Smooth muscle cell (in vitro differentiated cells): ENCODE results near the gene RFTN2. TPM values are rescaled to one million over a fixed set of nuclear protein-coding genes. Genes with fewer than 3 reads are reported as not detected.

Experiments
- DNase-seq: peaks from one replicate; lab custom pipeline; 2025; ENCODE audit not compliant: unreplicated experiment; lab: John Stamatoyannopoulos, UW
- H2AFZ ChIP-seq: fragments of 200-600 bp; sonication (generic); 2 replicates; pipeline ENCODE4 v1.6.0; 2016; ENCODE audit warnings: antibody characterized with exemption, low read depth, mild to moderate bottlenecking
- H3F3A ChIP-seq: fragments of 200-600 bp; sonication (generic); 2 replicates; pipeline ENCODE4 v1.6.0; 2017; ENCODE audit warnings: antibody characterized with exemption, low read depth
- H3K27ac ChIP-seq: fragments of 200-600 bp; sonication (generic); 2 replicates; pipeline ENCODE4 v1.5.1; 2016; ENCODE audit warnings: low read depth, mild to moderate bottlenecking
- H3K27me3 ChIP-seq: fragments of 200-600 bp; sonication (generic); 2 replicates; pipeline ENCODE4 v1.6.1; 2016; ENCODE audit warnings: low read depth, mild to moderate bottlenecking
- H3K36me3 ChIP-seq: fragments of 200-600 bp; sonication (generic); 2 replicates; pipeline ENCODE4 v1.5.1; 2016; ENCODE audit warnings: low read depth
- H3K4me1 ChIP-seq: fragments of 200-600 bp; sonication (generic); 2 replicates; pipeline ENCODE4 v1.5.1; 2016; ENCODE audit warnings: low read depth
- H3K4me2 ChIP-seq: fragments of 200-600 bp; sonication (generic); 2 replicates; pipeline ENCODE4 v1.6.0; 2016; ENCODE audit warnings: mild to moderate bottlenecking
- H3K4me3 ChIP-seq: fragments of 200-600 bp; sonication (generic); 2 replicates; pipeline ENCODE4 v1.5.1; 2016; ENCODE audit warnings: mild to moderate bottlenecking
- H3K79me2 ChIP-seq: fragments of 200-600 bp; sonication (generic); 2 replicates; pipeline ENCODE4 v1.6.0; 2016; ENCODE audit warnings: low read depth, mild to moderate bottlenecking
- H3K9ac ChIP-seq: fragments of 200-600 bp; sonication (generic); 2 replicates; pipeline ENCODE4 v1.6.0; 2016; ENCODE audit warnings: low read depth
- H3K9me3 ChIP-seq: fragments of 200-600 bp; sonication (generic); replicated peaks from 2 replicates; pipeline ENCODE4 v1.5.1; 2016; ENCODE audit warnings: low read depth
- H4K20me1 ChIP-seq: fragments of 200-600 bp; sonication (generic); 2 replicates; pipeline ENCODE4 v1.6.0; 2016; ENCODE audit warnings: low read depth
- WGBS: methylation state at CpG from one replicate; pipeline ENCODE4 v1.1.7; 2016; ENCODE audit warnings: low lambda C conversion rate; 5-methylcytosine and 5-hydroxymethylcytosine counted together
- polyA plus RNA-seq: library from polyadenylated mRNA; unstranded; fragments of >200 nt; fragmentation: Nextera tagmentation; extraction: Ambion mirVana; gene quantifications from 2 replicates; pipeline ENCODE4 v1.2.1, GENCODE V29; 2016
- total RNA-seq: library from RNA; depleted of rRNA; stranded (reverse); fragments of >200 nt; gene quantifications from 2 replicates; pipeline ENCODE4 v1.2.3, GENCODE V29; 2014
- TF ChIP-seq, protein P1 (sequence below): fragments of 200-600 bp; sonication (generic); IDR thresholded peaks from 2 replicates; pipeline ENCODE4 v1.5.1; 2017; ENCODE audit warnings: borderline replicate concordance, mild to moderate bottlenecking, antibody characterized with exemption; ENCODE audit not compliant: insufficient read depth, poor library complexity, severe bottlenecking

The RFTN2 gene
- total and polyA plus RNA-seq, 2 experiments from 2014 or later, result 9.5 to 15.9 TPM

DNA sequence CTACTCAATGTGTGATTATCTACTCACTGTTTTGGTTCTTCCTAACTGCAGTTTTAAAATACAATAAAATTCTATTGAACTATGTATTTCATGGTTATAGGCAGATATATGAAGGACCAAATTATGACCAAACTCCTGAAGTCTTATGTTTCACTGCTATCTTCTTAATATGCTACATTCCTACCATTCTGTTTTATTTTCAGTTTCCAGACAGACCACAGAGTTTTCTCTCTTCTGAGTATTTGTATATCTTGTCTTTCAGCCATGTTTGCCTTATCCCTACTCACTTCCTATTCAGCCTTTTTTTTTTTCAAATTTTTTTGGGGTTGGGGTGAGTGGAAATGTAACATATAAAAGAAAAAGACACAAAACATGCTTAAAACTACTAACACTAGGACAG, 6.3 kb downstream of the RFTN2 start:
- Histone ChIP-seq H2AFZ (no peak overlapping the region), H3K4me1 (peaks cover 10% of the 10 kb centered on the region), H3K27ac (no peak overlapping the region), H3K36me3 (no peaks in the 10 kb centered on the region), H3K79me2 (peaks cover 14% of the 10 kb centered on the region), H4K20me1 (no peaks in the 10 kb centered on the region), H3K9me3 (peaks cover 9% of the 10 kb centered on the region), H3K9ac (no peak overlapping the region), H3K27me3 (no peaks in the 10 kb centered on the region), H3K4me3 (no peak overlapping the region), H3K4me2 (no peak overlapping the region), H3F3A (no peaks in the 10 kb centered on the region)
- TF ChIP-seq, protein P1, sequence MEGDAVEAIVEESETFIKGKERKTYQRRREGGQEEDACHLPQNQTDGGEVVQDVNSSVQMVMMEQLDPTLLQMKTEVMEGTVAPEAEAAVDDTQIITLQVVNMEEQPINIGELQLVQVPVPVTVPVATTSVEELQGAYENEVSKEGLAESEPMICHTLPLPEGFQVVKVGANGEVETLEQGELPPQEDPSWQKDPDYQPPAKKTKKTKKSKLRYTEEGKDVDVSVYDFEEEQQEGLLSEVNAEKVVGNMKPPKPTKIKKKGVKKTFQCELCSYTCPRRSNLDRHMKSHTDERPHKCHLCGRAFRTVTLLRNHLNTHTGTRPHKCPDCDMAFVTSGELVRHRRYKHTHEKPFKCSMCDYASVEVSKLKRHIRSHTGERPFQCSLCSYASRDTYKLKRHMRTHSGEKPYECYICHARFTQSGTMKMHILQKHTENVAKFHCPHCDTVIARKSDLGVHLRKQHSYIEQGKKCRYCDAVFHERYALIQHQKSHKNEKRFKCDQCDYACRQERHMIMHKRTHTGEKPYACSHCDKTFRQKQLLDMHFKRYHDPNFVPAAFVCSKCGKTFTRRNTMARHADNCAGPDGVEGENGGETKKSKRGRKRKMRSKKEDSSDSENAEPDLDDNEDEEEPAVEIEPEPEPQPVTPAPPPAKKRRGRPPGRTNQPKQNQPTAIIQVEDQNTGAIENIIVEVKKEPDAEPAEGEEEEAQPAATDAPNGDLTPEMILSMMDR, result no peak
- no peak for DNase-seq

DNA sequence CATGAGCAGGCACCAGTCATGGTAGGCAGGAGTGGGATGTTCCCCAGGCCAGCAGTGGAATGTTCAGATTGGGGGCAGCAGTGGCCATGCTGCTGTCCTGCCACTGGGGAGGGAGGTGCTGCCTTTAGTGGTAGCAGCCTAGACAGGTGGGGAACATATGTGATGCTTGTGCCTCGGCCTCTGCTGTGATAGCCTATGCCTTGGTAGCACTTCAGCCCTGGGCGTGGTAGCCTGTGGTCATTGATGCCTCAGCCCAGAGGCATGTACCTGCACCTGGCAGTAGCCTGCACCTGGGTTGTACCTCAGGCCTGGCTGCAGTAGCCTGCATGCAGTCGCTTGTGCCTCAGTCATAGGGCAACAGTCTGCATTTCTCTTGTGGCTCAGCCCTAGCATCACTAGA, 7.1 kb downstream of the RFTN2 start:
- WGBS, result 95% methylated on average over 3 of the region's 3 CpGs
- no peak for DNase-seq

DNA sequence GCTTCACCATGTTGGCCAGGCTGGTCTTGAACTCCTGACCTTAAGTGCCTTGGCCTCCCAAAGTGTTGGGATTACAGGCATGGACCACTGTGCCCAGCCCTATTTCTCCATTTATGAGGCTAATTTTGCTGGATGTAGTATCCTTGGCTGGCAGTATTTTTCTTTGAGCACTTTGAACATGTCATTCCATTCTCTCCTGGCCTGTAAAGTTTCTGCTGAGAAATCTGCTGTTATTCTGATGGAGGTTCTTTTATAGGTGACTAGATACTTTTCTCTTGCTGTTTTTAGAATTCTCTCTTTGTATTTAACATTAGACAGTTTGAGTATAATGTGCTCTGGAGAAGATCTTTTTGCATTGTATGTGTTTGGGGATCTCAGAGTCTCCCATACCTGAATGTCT, 9.1 kb downstream of the RFTN2 start:
- no peaks in the 10 kb centered on the region for H3K79me2 ChIP-seq
- H3K27ac ChIP-seq, result no peak overlapping the region
- H3F3A ChIP-seq, result no peaks in the 10 kb centered on the region
- H3K9ac ChIP-seq, result no peak overlapping the region
- no peak overlapping the region for H2AFZ ChIP-seq
- H3K9me3 ChIP-seq, result peaks cover 9% of the 10 kb centered on the region
- TF ChIP-seq, protein P1, result no peak
- no peak overlapping the region for H3K4me3 ChIP-seq
- no peaks in the 10 kb centered on the region for H3K4me1 ChIP-seq
- no peak for DNase-seq
- no peak overlapping the region for H3K4me2 ChIP-seq
- H3K27me3 ChIP-seq, result no peaks in the 10 kb centered on the region
- H4K20me1 ChIP-seq, result no peaks in the 10 kb centered on the region
- no peaks in the 10 kb centered on the region for H3K36me3 ChIP-seq

More for the DNA sequence above, 7.1 kb downstream of the RFTN2 start:
- Histone ChIP-seq H3K36me3 (no peaks in the 10 kb centered on the region), H3K4me1 (peaks cover 2% of the 10 kb centered on the region), H3K27ac (no peak overlapping the region), H2AFZ (no peak overlapping the region), H3F3A (no peaks in the 10 kb centered on the region), H4K20me1 (no peaks in the 10 kb centered on the region), H3K4me2 (no peak overlapping the region), H3K4me3 (no peak overlapping the region), H3K79me2 (peaks cover 8% of the 10 kb centered on the region), H3K9ac (no peak overlapping the region), H3K27me3 (no peaks in the 10 kb centered on the region), H3K9me3 (peaks cover 9% of the 10 kb centered on the region)
- TF ChIP-seq, protein P1, result no peak

DNA sequence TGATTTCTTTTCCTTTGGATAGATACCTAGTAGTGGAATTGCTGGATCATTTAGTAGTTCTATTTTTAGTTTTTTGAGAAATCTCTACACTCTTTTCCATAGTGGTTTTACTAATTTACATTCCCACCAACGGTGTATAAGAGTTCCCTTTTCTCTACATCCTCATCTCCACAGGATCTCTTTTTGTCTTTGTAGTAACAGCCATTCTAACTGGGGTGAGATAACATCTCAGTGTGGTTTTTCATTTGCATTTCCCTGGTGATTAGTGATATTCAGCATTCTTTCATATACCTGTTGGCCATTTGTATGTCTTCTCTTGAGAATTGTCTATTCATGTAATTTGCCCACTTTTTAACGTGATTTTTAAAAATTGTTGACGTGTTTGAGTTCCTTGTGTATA, 13.8 kb downstream of the RFTN2 start:
- 54% methylated on average over 3 of the region's 3 CpGs for WGBS
- H3K9me3 ChIP-seq, result peaks cover 8% of the 10 kb centered on the region
- TF ChIP-seq, protein P1, result no peak
- no peaks in the 10 kb centered on the region for H3K36me3 ChIP-seq
- H3K4me3 ChIP-seq, result no peak overlapping the region
- H3K27me3 ChIP-seq, result no peaks in the 10 kb centered on the region
- H3K79me2 ChIP-seq, result no peaks in the 10 kb centered on the region
- H3K27ac ChIP-seq, result no peak overlapping the region
- no peak overlapping the region for H2AFZ ChIP-seq
- no peaks in the 10 kb centered on the region for H4K20me1 ChIP-seq
- H3K4me2 ChIP-seq, result no peak overlapping the region
- DNase-seq, result no peak
- no peaks in the 10 kb centered on the region for H3F3A ChIP-seq
- no peak overlapping the region for H3K9ac ChIP-seq
- no peaks in the 10 kb centered on the region for H3K4me1 ChIP-seq
